Coronary artery (tissue), 2 donors: ENCODE data around the gene TSSC4.
"Not testable (repeated sequence)": the region's sequence is repeated elsewhere in the genome, so short reads cannot be mapped to it uniquely, and the experiment has no call there.

Experiments
- DNase-seq: peaks from one replicate; pipeline ENCODE4 v3.0.0-alpha.2; 2017; ENCODE audit warnings: low spot score
- H3K27ac ChIP-seq, 2 donors: fragments of 200-600 bp; sonication (generic); one replicate each; pipeline ENCODE4 v1.5.1; 2016 to 2019
- H3K4me3 ChIP-seq: fragments of 200-600 bp; sonication (generic); 2 replicates; pipeline ENCODE4 v1.5.1; 2016; ENCODE audit warnings: mild to moderate bottlenecking, moderate library complexity
- CTCF ChIP-seq: fragments of 200-600 bp; sonication (generic); IDR thresholded peaks from one replicate; pipeline ENCODE4 v1.5.1; 2019; ENCODE audit warnings: antibody characterized with exemption

Gene TSSC4

GRCh38 chr11:2359557-2359956 lies 41.0 kb upstream of the TSSC4 start:
- Histone ChIP-seq H3K27ac (no peak overlapping the region), H3K4me3 (no peak overlapping the region)
- TF ChIP-seq CTCF = no peak
- DNase-seq = no peak

- no peak for DNase-seq
- no peak for TF ChIP-seq CTCF
- Histone ChIP-seq H3K27ac (no peak overlapping the region), H3K4me3 (no peak overlapping the region)
Observed at GRCh38 chr11:2360081-2360642, 40.4 kb upstream of the TSSC4 start.

GRCh38 chr11:2361565-2361964 lies 39.0 kb upstream of the TSSC4 start:
- Histone ChIP-seq H3K27ac (no peak overlapping the region), H3K4me3 (no peak overlapping the region)
- no peak for TF ChIP-seq CTCF
- no peak for DNase-seq

GRCh38 chr11:2362414-2362813 lies 38.1 kb upstream of the TSSC4 start:
- Histone ChIP-seq H3K27ac (no peak overlapping the region), H3K4me3 (no peak overlapping the region)
- TF ChIP-seq CTCF = no peak
- no peak for DNase-seq

GRCh38 chr11:2363130-2363529 lies 37.4 kb upstream of the TSSC4 start:
- no peak for DNase-seq
- TF ChIP-seq CTCF = no peak
- Histone ChIP-seq H3K27ac (no peak overlapping the region), H3K4me3 (no peak overlapping the region)

GRCh38 chr11:2363577-2364370 lies 36.8 kb upstream of the TSSC4 start:
- H3K4me3 ChIP-seq = no peak overlapping the region
- no peak overlapping the region for H3K27ac ChIP-seq
- no peak for DNase-seq
- TF ChIP-seq CTCF = no peak

- not testable (repeated sequence) for H3K27ac ChIP-seq, DNase-seq, H3K4me3 ChIP-seq
Observed at GRCh38 chr11:2364386-2364785, 36.2 kb upstream of the TSSC4 start.
